ENCODE data around the gene NSMF.
A peak's percentile ranks its signal among the peaks of the same experiment; 100 is the strongest.

NSMF gene, protein sequence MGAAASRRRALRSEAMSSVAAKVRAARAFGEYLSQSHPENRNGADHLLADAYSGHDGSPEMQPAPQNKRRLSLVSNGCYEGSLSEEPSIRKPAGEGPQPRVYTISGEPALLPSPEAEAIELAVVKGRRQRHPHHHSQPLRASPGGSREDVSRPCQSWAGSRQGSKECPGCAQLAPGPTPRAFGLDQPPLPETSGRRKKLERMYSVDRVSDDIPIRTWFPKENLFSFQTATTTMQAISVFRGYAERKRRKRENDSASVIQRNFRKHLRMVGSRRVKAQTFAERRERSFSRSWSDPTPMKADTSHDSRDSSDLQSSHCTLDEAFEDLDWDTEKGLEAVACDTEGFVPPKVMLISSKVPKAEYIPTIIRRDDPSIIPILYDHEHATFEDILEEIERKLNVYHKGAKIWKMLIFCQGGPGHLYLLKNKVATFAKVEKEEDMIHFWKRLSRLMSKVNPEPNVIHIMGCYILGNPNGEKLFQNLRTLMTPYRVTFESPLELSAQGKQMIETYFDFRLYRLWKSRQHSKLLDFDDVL
- 34.1 to 52.5 reads per million in 2 donors for total RNA-seq

DNA sequence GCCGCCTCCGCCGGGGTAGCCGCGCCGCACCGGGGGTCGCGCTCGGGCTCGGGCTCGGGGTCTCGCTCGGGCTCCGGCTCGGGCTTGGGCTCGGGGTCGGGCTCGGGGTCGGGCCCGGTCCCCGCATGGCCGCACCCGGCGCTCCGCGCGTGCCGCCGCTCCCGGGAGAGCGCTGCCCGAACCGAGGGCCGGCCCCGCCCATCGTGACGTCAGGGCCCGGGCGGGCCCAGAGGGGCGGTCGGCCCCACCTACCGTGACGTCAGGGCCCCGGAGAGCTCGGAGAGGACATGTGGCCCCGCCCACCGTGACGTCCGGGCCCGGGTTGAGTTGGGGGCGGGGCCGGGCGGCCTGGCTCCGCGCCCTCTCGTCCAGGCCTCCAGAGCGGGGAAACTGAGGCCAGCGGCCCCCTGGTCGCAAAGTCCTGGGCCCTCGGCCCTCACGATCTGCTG is at the start of gene NSMF:
Gene NSMF, minus strand, starts transcription at position 183 of the 449 bp plus-strand sequence. CDS start 232 bp downstream, outside the sequence.
- DNase-seq: peak; percentile 91

DNA sequence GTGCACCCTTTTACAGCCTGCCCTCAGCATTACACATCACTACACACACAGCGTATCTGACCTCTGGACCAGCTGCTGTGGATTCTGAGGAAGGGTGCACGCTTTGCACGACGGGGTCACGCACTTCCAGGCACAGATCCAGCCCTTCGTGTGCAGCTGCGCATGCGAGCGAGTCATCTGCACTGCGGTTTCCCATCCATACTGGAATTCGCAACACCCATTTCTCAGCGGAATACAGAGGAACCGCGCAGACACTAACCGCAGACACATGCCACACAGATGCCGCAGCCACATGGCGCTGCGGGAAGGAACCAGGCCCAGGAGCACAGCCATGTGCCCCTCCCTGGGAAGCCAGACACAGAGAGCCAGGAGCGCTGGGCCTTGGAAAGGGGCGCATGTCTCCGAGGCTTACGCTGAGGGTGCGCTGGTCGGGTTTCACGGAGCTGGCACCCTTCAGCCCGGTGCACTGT is 47.6 kb upstream of the NSMF start:
- no peak for DNase-seq

DNA sequence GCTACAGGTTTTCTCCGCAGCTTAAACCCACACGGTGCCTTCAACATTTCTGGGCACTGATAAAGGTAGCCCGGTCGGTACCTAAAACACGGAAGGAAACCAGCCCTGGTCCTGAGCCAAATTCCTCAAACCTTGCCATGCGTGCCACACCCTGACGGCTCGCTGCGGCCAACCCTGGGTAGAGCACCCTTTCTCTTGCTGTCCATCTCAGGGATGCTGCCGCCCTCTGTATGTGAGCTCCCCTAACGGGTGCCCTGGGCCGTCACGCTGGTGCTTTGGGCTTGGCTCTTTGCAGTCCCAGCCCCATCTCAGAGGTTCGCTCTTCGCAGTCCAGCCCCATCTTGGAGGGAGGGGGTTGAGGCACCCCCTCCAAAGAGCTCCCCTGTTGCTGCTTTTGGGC is 47.1 kb upstream of the NSMF start:
- no peak for DNase-seq

DNA sequence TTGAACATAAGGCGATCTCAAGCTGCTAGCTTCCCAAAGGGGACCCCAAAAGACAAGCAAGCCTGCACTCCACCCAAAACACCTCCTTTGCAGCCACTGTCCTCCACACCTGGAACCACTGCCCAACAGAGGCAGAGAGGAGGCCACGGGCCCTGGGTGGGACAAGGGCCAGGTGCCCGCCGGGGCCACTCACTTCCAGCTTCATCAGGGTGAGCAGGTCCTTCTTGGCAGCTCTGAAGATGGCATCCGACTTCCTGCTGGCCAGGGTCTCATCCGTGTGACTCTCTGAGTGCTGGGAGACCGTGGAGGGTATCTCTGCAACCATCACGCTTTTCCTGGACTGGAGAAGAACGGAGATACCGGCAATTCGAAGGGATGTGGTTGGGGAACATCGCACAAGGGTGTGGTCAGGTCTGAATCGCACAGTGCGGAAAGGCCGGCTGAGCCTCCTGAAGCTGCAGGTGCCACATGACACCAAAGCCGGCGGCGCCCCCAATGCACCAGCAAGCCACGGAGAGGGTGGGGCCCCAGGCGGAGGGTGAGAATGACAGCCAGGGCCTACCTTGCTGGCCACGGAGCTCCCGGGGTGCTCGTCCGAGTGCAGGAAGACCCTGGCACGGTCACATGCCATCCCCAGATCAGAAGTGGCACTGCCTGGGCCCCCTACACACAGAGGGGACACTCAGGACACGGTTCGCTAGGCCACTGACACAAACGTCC is 46.4 kb upstream of the NSMF start:
- no peak for DNase-seq

DNA sequence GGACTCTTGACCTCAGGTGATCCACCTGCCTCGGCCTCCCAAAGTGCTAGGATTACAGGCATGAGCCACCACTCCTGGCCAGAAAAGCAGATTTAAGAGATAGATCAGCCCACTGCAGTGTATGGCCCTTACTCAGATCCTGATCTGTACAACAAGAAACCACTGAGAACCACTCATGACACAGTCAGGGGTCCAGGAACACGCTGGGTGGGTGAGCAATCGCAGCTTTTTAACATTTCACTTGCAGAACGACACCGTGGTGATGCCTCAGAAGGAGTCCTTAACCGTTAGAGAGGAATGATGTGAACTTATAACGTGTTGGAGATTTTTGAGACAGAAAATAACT is 45.3 kb upstream of the NSMF start:
- no peak for DNase-seq

DNA sequence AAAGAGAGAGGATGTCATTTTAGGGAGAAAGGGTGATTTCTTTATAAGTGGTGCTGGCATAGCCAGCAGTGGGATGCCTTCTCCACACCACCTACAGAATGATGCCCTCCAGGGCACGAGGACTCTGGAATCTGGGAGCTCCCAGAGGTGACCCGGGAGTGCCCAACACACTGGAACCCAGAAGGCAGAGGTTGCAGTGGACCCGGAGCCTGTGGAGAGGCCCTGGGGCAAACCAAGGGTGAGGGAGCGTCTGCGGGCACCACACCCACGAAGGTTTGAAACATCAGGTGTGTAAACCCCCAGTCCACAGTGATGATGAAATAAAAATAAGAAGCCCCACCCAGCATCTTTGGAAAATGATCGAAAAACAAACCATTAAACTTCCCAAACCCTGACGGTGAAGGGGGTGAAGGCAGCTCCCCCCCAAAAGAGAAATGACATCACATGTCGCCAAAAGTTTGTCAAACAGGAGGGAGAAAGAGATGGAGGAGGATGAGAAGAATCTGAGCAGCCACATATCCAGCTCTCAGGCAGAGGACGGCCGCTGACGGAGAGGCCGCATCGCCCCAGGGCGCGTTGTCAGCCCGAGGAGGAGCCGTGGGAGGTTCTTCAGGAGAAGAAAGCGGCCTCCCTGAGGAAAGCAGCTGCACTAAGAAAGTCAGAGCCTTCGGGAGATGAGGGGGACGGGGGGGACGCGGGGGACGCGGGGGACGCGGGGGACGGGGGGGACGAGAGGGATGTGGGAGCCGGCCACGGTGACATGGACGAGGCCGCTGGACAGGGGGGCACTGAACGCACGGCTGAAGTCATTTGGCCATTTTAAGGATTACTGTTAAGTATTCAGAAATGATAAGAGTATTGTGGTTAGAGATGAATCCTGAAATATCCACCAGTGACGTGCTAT is 43.1 kb upstream of the NSMF start:
- no peak for DNase-seq

DNA sequence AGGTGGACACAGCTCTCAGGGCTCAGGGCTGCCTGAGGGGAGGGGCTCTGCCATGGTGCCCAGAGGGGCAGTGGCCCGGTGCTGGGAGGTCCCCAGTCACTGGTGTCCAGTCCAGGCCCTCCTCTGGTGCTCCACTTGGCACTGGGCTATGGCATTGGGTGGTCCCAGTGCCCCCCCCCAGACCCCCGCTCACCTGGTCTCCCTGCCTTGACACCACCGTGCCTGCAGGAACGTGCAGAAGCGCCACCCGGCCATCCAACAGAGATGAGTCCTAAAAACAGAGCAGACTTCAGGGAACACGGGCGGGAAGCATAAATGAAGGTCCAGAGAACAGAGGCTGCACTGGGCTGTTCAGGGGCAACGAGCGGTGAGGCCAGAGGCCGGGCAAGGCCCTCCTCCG is 42.3 kb upstream of the NSMF start:
- DNase-seq: no peak

DNA sequence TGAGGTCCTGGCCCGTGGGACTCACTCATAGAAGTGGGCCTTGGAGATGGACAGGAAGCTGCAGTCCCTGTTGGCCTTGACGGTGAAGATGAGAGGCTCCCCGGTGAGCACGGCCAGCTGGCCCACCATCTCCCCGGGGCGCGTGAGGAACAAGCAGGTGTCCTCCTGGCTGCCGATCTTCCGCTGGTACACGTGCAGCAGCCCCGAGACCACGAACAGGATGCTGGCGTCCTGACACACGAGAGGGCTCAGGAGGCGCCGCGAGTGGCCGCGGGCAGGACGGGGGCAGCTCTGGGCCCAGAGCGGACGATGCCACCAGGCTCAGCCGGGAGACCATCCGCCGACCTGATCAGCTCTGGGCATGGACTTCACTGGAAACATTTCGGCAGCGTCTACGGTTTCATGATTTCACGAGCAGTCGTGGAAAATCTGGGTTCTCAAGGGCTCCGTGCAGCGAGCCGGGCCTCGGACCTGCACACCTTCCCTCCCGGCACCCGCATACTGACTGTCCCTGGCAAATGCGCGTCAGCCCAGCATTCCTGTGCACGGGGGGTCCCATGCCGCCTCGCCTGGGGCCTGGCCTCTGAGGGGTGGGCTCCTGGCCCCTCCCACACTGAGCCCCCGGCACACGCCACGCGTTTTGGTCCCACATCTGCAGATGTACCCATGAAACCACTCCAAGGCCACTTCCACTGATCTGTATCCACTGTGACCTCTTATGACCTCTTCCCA is 41.7 kb upstream of the NSMF start:
- no peak for DNase-seq

DNA sequence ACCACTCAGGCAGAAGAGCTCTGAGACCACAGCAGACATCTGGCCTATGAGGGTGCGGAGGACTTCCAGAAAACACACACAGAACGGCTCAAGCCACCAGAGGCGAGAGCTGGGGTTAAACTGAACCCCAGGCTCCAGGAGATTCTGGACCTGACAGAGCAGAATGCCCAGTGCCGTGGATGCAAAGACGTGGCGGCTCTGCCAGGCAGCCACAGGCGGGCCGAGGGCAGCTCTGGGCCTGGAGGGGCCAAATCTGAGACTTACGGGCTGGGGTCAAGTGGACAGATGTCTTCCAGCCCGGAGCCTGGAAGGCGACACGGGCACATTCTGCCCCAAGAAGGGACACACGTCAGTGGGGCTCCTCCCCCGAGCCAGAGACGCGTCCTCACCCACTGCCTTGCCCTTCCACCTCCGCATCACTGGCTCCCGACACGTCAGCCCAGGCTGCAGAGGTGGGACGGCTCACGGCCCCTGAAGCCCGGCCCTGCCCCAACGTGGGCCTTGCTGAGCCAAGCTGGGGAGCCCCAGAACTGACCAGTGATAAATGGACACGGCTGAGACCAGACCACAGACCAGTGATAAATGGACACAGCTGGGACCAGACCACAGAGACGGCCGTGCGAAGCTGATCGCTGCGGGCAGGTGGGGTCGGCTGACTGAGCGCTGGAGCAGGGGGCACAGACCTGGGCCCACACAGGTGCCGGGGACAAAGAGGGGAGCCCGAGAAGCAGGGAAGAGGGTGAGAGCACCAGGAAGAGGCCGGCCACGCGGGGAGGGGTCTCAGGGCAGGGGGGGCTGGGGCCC is 40.9 kb upstream of the NSMF start:
- DNase-seq: no peak

DNA sequence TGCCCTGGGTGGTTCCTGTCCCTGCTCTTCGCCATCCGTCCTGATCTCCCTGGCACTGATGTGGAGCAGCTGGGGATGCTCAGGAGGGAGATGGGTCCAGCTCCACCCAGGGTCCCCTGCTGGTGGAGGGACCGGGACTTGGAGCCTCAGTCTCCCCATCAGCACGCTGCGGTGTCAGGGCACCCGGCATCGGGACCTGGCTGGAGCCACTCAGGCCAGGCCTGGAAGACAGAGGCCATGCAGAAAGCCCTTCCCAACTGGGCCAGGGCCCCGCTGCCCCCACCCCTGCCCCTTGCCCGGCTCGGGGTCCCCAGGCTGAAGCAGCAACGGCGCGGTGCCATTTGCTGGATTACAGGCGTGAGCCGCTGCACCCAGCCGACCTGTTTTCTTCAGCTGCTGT is 40.3 kb upstream of the NSMF start:
- no peak for DNase-seq

DNA sequence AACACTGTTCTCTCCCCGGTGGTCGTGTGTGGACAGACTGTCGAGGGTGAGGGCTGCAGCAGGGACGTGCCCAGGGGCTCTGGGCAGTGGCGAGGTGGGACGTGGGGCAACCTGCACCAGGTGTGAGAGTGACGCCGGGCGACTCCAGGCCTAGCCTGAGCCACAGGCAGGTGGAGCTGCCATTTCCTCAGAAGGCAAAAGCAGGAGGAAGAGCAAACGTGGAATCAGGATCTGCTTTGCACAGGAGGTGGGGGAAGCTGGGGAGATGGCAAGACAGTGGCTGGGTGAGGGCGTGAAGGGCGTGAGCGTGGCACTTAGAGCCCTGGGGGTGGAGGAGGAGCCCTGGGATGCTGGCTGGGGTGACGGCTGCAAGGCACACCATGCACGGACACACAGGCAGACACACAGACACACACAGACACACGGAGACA is 39.6 kb upstream of the NSMF start:
- DNase-seq: no peak

DNA sequence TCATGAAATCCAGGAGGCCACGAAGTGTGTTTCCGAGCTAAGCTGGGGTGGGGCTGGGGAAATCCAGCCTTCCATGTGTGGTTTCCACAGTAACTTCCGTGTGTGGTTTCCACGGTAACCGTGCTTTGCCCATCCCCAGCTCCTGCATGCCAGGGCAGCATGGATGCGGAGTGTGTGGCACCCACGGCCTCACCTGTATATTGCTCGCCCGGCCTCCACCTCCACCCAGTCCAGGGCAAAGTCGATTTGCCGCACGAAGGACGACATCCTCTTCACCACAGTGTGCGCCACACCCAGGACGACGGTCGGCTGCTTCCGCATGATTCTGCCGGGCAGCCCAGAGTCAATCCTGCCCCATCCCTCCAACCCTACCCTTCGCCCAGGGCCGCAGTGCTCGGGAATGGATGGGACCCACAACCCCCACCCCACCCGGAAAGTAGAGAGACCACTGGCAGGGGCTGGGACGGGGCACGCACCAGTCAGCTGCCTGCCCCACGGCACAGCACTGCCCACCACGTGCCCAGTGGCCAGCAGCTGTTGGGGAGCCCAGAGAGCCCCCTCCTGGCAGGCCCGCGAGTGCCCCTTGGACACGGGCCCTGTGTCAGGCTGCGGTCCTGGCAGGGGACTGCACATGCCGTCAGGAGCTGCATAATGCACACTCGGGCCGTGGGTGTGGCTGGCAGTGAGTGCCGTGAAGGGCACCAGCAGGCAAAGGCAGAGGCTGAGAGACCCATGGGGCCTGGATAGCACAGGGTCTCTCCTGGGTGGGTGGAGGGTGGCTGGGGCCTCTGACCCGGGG is 39.0 kb upstream of the NSMF start:
- no peak for DNase-seq

DNA sequence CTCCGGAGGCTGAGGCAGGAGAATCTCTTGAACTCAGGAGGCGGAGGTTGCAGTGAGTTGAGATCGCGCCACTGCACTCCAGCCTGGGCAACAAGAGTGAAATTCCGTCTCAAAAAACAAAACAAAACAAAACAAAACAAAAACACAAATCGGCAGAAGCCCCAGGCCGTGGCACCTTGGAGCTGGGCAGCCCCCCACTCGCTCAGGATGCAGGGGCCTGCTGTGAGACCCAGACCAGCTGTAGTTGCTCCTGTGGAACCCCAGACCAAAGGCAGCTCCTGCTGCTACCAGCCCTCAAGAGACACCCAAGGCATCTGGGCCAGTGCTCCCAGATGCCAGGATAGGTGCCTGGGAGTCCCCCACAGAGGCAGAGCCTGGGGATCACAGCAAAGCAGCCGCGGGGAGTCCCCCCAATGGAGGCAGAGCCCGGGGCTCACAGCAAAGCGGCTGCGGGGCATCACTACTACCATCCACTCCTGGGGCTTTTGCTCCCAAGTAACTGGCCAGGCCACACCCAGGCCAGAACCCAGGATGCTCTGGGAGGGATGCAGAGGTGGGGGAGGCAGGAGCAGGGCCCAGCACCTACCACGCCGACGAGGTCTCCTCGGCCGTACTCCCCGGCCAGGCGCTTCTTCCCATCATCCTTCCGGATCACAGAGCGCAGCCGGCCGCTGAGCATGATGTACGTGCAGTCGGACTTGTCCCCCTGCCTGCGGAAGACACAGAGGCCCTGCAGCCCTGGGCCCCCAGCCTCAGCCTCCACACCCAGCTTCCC is 37.7 kb upstream of the NSMF start:
- no peak for DNase-seq

DNA sequence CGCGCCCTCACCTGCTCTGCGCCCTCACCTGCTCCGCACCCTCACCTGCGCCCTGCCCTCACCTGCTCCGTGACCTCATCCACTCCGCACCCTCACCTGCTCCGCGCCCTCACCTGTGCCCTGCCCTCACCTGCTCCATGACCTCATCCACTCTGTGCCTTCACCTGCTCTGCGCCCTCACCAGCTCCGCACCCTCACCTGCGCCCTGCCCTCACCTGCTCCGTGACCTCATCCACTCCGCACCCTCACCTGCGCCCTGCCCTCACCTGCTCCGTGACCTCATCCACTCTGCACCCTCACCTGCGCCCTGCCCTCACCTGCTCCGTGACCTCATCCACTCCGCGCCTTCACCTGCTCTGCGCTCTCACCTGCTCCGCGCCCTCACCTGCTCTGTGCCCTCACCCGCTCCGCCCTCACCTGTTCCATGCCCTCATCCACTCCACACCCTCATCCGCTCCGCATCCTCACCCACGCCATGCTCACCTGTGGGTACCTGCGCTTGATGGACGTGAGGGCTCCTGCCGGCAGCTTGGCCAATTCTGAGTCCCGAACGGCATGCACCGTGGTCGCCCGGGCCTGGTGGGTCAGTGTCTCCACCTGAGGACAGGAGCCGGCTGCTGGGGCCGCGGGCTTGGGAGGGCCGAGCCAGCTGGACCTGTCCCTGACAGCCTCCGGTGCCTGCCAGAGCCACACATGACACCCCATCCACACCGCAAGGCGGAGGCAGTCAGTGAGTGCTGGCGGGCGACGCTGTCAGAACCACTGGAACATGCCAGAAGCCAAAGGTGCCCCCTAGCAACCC is 35.6 kb upstream of the NSMF start:
- DNase-seq: no peak

DNA sequence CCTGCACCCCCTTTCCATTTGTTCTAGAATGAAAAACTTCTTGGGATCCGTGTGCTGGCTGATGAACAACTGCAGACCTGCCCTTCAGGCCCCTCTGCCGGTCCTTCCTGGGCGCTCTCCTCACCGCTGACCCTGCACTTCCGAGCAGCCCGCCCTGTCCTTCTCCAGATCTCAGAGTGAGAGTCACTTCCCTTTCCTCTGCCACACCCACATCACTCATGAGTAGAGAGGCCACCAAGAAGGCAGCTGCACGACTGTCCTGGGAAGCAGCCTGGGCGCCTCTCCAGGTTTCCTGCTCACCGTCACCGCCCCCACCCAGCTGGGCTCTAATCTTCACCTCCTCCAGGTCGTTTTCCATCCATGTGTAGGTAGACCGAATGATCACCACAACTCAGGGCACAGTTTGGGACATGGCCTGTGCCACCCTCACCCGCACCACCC is 35.0 kb upstream of the NSMF start:
- no peak for DNase-seq

DNA sequence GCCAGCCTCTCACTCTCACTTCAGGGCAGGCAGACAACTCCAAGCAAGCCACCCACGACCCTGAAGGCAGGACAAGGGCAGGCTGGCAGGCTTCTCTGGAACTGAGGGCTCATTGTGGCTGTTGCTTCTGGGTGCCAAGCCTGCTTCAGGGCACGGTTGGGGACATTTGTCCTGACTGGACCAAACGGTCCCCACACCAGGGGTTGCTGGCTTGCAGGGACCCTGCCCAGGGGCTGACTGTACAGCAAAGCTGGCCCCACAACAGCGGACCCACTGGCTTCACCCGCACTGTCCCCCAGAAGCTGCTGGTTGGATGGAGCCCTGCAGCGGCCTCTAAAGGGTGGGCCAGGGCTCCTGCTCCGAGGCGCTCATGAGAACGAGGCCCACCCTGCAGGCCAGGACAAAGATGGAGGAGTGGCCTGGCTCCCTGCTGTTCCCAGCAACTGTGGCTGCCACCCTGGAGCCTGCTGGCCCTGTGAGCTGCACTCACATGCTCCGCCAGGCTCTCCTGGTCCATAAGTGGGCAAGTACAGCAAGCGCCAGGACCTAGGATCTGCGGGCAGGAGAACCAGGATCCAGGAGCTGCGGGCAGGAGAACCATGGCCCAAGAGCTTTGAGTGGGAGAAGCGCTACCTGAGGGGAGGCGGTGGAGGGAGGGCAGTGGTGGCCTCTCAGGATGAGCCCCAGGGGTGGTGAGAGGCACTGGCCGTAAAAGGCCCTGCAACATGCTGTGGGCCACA is 34.4 kb upstream of the NSMF start:
- no peak for DNase-seq

DNA sequence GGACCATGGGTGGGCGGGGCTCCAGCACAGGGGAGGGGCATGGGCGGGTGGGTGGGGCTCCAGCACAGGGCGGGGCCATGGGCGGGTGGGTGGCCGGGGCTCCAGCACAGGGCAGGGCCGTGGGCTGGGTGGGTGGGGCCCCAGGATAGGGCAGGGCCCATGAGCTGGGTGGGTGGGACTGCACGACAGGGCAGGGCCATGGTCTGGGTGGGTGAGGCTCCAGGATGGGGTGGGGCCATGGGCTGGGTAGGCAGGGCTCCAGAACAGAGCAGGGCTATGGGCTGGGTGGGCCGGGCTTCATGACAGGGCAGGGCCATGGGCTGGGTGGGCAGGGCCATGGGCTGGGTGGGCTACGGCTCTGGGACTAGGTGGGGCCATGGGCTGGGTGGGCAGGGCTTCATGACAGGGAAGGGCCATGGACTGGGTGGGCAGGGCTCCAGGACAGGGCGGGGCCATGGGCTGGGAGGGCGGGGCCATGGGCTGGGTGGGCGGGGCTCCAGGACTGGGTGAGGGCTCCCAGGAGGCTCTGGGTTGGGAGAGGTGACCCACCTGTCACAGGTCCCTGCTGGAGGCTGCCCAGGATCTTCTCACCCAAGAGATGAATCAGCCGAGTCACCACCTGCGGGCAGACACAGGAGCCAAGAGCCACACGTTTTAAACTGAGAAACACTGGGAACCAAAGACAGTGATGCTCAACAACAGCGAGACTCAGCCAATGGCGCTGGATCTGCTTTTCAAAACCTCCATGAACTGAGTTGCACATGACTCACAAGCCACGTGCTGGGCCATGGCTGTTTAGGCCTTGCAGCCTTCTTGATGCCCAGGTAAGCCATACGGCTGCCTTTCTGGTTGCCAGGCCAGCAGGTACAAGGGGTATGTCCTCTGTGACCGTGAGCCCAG is 33.6 kb upstream of the NSMF start:
- no peak for DNase-seq

Data from activated gamma-delta T cell (primary cell).